Neural crest cell (in vitro differentiated cells): ENCODE results near the gene CALCA. TPM values are rescaled to one million over a fixed set of nuclear protein-coding genes. Genes with fewer than 3 reads are reported as not detected.

Experiments
- DNase-seq: peaks from one replicate; pipeline ENCODE4 v3.0.0; 2021; ENCODE audit warnings: low read depth, mixed read lengths, low spot score
- H3K27ac Mint-ChIP-seq: one replicate; pipeline ENCODE4 v1.8.0; 2021; ENCODE audit warnings: mild to moderate bottlenecking, mixed read lengths; ENCODE audit not compliant: unreplicated experiment
- H3K27me3 Mint-ChIP-seq: 2 replicates; pipeline ENCODE4 v1.8.0; 2021; ENCODE audit warnings: low read depth, mild to moderate bottlenecking, mixed read lengths
- H3K36me3 Mint-ChIP-seq: 2 replicates; pipeline ENCODE4 v1.8.0; 2021; ENCODE audit warnings: low read depth, mild to moderate bottlenecking, mixed read lengths
- H3K4me1 Mint-ChIP-seq: 2 replicates; pipeline ENCODE4 v1.8.0; 2021; ENCODE audit warnings: mixed read lengths
- H3K4me3 Mint-ChIP-seq: one replicate; pipeline ENCODE4 v1.8.0; 2021; ENCODE audit warnings: mild to moderate bottlenecking, mixed read lengths
- H3K9me3 Mint-ChIP-seq: 2 replicates; pipeline ENCODE4 v1.8.0; 2021; ENCODE audit warnings: mixed read lengths
- CTCF ChIP-seq: fragments of 200-600 bp; sonication (generic); conservative IDR thresholded peaks from 2 replicates; pipeline ENCODE4 v1.5.0; 2021; ENCODE audit warnings: antibody characterized with exemption, mild to moderate bottlenecking
- total RNA-seq: library from RNA; stranded (reverse); gene quantifications from 2 replicates; pipeline ENCODE4 v1.2.1, GENCODE V29; 2021

CALCA gene
- total RNA-seq, 1 donor from 2014 or later: not detected

- H3K4me3 Mint-ChIP-seq: no peak overlapping the region
Measured at GRCh38 chr11:14981507-14981906, 9.4 kb upstream of the CALCA start.

GRCh38 chr11:14980854-14981253, 8.7 kb upstream of the CALCA start:
- no peaks in the 10 kb centered on the region for H3K36me3 Mint-ChIP-seq
- no peak for TF ChIP-seq CTCF

More at GRCh38 chr11:14981507-14981906, 9.4 kb upstream of the CALCA start:
- TF ChIP-seq CTCF: no peak
- Mint-ChIP-seq H3K9me3 (no peaks in the 10 kb centered on the region), H3K4me1 (no peaks in the 10 kb centered on the region), H3K36me3 (no peaks in the 10 kb centered on the region), H3K27ac (no peak overlapping the region), H3K27me3 (peaks cover 54% of the 10 kb centered on the region)
- no peak for DNase-seq

GRCh38 chr11:14977101-14977880, 5.1 kb upstream of the CALCA start:
- TF ChIP-seq CTCF: no peak
- H3K27me3 Mint-ChIP-seq: peaks cover 91% of the 10 kb centered on the region
- H3K27ac Mint-ChIP-seq: no peak overlapping the region
- DNase-seq: no peak
- H3K36me3 Mint-ChIP-seq: no peaks in the 10 kb centered on the region
- no peak overlapping the region for H3K4me3 Mint-ChIP-seq
- no peaks in the 10 kb centered on the region for H3K9me3 Mint-ChIP-seq
- H3K4me1 Mint-ChIP-seq: peaks cover 25% of the 10 kb centered on the region

More at GRCh38 chr11:14980854-14981253, 8.7 kb upstream of the CALCA start:
- DNase-seq: no peak
- H3K27me3 Mint-ChIP-seq: peaks cover 58% of the 10 kb centered on the region
- H3K9me3 Mint-ChIP-seq: no peaks in the 10 kb centered on the region
- no peaks in the 10 kb centered on the region for H3K4me1 Mint-ChIP-seq
- H3K27ac Mint-ChIP-seq: no peak overlapping the region
- no peak overlapping the region for H3K4me3 Mint-ChIP-seq

DNA sequence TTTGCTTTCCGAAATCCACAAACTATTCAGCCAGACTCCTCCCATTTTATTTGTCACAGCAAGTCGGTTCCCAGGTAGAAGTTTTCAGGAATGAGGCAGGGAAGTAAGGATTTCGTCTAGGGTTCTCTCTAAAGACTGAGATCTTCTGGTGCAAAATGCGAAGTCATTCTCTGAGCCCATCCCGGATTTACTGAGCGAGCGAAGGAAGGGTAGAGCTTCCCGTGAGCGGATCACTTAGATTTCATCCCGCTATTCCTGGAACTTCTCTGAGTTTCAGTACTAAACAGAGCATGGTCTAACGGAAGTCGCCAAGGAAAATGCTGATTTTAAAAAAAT, 3.1 kb upstream of the CALCA start:
- DNase-seq: no peak
- no peak for TF ChIP-seq CTCF
- peaks cover 95% of the 10 kb centered on the region for H3K27me3 Mint-ChIP-seq
- H3K9me3 Mint-ChIP-seq: no peaks in the 10 kb centered on the region
- H3K36me3 Mint-ChIP-seq: no peaks in the 10 kb centered on the region
- H3K4me3 Mint-ChIP-seq: peak overlapping the region; percentile 76
- no peak overlapping the region for H3K27ac Mint-ChIP-seq
- peaks cover 30% of the 10 kb centered on the region for H3K4me1 Mint-ChIP-seq

DNA sequence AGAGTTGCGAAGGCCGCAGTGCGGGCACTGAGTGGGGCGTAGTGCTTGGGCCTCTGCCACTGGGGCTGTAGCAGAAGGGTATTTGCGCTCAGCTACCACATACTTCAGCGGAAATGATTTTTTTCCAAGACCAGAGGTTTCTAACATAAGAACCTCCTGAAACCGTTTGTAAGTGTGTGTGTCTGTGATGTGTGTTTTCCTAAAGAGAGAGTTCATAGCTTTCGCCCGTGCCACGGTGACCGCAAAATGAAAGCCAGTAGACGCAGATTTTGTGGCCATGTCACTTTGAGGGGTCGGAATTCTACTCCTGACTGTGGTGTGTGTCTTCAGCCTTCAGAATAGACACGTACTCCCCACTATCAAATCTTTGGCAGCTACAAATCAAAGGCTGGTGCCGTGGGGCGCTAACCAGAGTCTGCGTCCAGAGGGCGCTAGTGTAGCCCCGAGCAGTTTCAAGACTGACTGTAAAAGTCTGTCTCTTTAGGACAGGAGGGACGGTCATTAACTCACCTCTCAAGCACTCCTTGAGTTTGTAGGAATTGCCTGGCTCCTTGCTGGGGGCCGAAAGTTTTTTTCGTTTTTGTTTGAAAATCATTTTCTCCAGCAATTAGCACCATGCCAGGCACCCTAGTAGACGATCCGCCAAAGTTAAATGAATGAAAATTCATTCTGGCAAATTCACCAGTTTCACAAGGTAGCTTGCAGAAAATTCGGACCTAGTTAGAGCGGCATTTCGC, 2.5 kb upstream of the CALCA start:
- H3K4me3 Mint-ChIP-seq: peak overlapping the region; percentile 76
- no peak overlapping the region for H3K27ac Mint-ChIP-seq
- H3K9me3 Mint-ChIP-seq: no peaks in the 10 kb centered on the region
- peak; percentile 63 for DNase-seq
- peaks cover 30% of the 10 kb centered on the region for H3K4me1 Mint-ChIP-seq
- no peaks in the 10 kb centered on the region for H3K36me3 Mint-ChIP-seq
- H3K27me3 Mint-ChIP-seq: peaks cover 95% of the 10 kb centered on the region
- TF ChIP-seq CTCF: peak; percentile 81
